ENCODE measurements around the gene PUM1. TPM values are rescaled to one million over a fixed set of nuclear protein-coding genes. Genes with fewer than 3 reads are reported as not detected.
A peak's percentile ranks its signal among the peaks of the same experiment; 100 is the strongest.

PUM1 gene
- total RNA-seq, 1 experiment from 2014 or later: 61.3 TPM

GRCh38 chr1:30929135-30929889 lies 136.2 kb downstream of the PUM1 start:
- DNase-seq (ENCODE audit: low read depth): peak; percentile 43

- DNase-seq (ENCODE audit: low read depth): no peak
These were observed 136.8 kb downstream of the PUM1 start for GRCh38 chr1:30928789-30929134.

- DNase-seq (ENCODE audit: low read depth): no peak
These were observed 137.3 kb downstream of the PUM1 start for GRCh38 chr1:30928171-30928570.

- no peak for DNase-seq (ENCODE audit: low read depth)
These were observed 138.1 kb downstream of the PUM1 start for GRCh38 chr1:30927448-30927847.

DNA sequence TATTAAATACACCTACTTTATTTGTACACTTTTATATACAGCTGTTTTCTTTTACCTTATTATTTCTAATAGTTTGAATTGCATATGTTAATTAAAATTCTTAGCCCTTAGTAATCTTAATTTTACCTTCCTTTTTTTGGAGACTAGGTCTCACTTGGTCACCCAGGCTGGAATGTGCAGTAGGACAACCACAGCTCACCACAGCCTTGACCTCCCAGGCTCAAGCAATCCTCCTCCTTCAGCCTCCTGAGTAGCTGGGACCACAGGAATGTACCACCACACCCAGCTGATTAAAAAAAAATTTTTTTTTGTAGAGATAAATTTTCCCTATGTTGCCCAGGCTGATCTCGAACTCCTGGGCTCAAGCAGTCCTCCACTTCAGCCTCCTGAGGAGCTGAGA lies 141.9 kb downstream of the PUM1 start:
- DNase-seq (ENCODE audit: low read depth): peak; percentile 51

GRCh38 chr1:30920827-30921226 lies 144.7 kb downstream of the PUM1 start:
- no peak for DNase-seq (ENCODE audit: low read depth)

- DNase-seq (ENCODE audit: low read depth): peak; percentile 66
These were observed 146.3 kb downstream of the PUM1 start for GRCh38 chr1:30919025-30919881.

DNA sequence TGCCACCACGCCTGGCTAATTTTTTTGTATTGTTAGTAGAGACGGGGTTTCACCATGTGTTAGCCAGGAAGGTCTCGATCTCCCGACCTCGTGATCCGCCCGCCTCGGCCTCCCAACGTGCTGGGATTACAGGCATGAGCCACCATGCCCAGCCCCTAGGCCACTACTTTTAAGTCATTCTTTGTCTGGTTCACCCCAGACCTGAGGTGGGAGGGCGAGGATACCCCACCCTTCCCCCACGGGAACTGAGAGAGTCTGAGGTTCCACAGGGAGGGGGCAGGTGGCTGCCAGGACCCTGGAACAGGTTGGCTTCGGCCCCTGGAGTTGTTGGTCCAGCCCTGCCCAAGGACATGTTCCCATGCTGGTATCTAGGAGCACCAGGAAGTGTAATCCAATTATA lies 149.2 kb downstream of the PUM1 start:
- no peak for DNase-seq (ENCODE audit: low read depth)

GRCh38 chr1:30915491-30916230 lies 149.9 kb downstream of the PUM1 start:
- no peak for DNase-seq (ENCODE audit: low read depth)

- no peak for DNase-seq (ENCODE audit: low read depth)
These were observed 150.6 kb downstream of the PUM1 start for GRCh38 chr1:30914931-30915330.

DNA sequence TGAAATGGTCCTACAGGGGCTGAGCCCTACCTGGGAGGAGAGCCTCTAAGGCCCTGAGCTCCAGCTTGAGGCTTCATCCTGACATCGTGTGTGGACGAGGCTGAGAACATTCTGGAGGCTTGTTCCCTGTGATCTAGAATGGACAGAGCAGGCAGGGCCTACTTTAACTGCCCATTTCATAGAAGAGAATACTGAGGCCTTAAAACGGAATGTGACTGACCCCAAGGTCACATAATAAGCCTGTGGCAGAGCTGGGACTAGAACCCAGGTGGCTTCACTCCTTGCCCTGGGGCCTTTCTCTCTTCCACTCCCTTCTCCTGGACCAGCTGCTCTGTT lies 151.0 kb downstream of the PUM1 start:
- DNase-seq (ENCODE audit: low read depth): no peak

GRCh38 chr1:30912913-30913652 lies 152.4 kb downstream of the PUM1 start:
- DNase-seq (ENCODE audit: low read depth): no peak

GRCh38 chr1:30912224-30912623 lies 153.3 kb downstream of the PUM1 start:
- DNase-seq (ENCODE audit: low read depth): no peak

- DNase-seq (ENCODE audit: low read depth): peak; percentile 90
These were observed 154.2 kb downstream of the PUM1 start for GRCh38 chr1:30911059-30911954.

- DNase-seq (ENCODE audit: low read depth): no peak
These were observed 156.0 kb downstream of the PUM1 start for GRCh38 chr1:30909365-30910068.

GRCh38 chr1:30908696-30909364 lies 156.7 kb downstream of the PUM1 start, which contains the start of gene SDC3:
SDC3 (minus strand) TSS chr1:30908758; CDS start chr1:30908586, 172 bp downstream.
- DNase-seq (ENCODE audit: low read depth): peak; percentile 58

DNA sequence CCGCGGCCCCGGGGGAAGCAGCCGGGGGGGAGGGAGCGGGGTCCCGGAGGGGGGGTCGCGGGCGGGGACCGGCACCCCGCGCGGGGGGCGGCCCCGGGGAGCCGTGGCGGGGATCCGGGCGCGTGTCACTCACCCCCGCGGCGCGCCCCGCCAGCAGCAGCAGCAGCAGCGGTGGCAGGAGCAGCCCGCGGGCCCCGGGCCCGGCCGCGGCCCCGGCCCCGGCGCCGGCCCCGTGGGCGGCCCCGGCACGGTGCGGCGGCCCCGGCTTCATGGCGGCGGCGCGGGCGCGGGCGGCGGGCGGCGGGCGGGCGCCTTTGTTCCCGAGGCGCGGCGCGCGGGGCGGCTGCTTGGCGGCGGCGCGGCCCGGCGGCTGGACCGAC lies 157.2 kb downstream of the PUM1 start:
- DNase-seq (ENCODE audit: low read depth): no peak

- no peak for DNase-seq (ENCODE audit: low read depth)
These were observed 157.8 kb downstream of the PUM1 start for GRCh38 chr1:30907481-30908315.

All from Daoy (cell line).